Activated CD4-positive, alpha-beta memory T cell treated with anti-CD3 and anti-CD28 coated beads, Interleukin-2, amount 10 ng/mL, durations not matched to agents 7 days and 5 days (primary cell): ENCODE results near the gene SLC6A3. TPM values are rescaled to one million over a fixed set of nuclear protein-coding genes. Genes with fewer than 3 reads are reported as not detected.

Experiments used
- CTCF ChIA-PET: fragments of 350-600 bp; sonication (Branson Sonifier 250); formaldehyde crosslinking; loops from one replicate; lab custom pipeline; 2021; ENCODE audit warnings: antibody characterized with exemption, inconsistent platforms; lab: Charles Lee
- POLR2A ChIA-PET: fragments of 350-600 bp; sonication (Branson Sonifier 250); formaldehyde crosslinking; loops from one replicate; lab custom pipeline; 2021; ENCODE audit warnings: antibody characterized with exemption; lab: Charles Lee
- DNase-seq: peaks from one replicate; pipeline ENCODE4 v3.0.0-alpha.2; 2020
- H3K27ac Mint-ChIP-seq: one replicate; pipeline ENCODE4 v1.8.0; 2021; ENCODE audit warnings: mild to moderate bottlenecking, mixed read lengths
- H3K27me3 Mint-ChIP-seq: one replicate; pipeline ENCODE4 v1.8.0; 2021; ENCODE audit warnings: mixed read lengths
- H3K36me3 Mint-ChIP-seq: one replicate; pipeline ENCODE4 v1.8.0; 2021; ENCODE audit warnings: low read depth, mixed read lengths
- H3K4me1 Mint-ChIP-seq: one replicate; pipeline ENCODE4 v1.8.0; 2021; ENCODE audit warnings: mixed read lengths
- H3K4me3 Mint-ChIP-seq: one replicate; pipeline ENCODE4 v1.8.0; 2021; ENCODE audit warnings: mild to moderate bottlenecking, mixed read lengths
- H3K9me3 Mint-ChIP-seq: one replicate; pipeline ENCODE4 v1.8.0; 2021; ENCODE audit warnings: mixed read lengths
- total RNA-seq, 2 experiments: library from RNA; stranded (reverse); gene quantifications; one replicate each; pipeline ENCODE4 v1.2.3, GENCODE V29; 2021

Gene SLC6A3
- total RNA-seq, 2 experiments from 2014 or later: not detected

DNA sequence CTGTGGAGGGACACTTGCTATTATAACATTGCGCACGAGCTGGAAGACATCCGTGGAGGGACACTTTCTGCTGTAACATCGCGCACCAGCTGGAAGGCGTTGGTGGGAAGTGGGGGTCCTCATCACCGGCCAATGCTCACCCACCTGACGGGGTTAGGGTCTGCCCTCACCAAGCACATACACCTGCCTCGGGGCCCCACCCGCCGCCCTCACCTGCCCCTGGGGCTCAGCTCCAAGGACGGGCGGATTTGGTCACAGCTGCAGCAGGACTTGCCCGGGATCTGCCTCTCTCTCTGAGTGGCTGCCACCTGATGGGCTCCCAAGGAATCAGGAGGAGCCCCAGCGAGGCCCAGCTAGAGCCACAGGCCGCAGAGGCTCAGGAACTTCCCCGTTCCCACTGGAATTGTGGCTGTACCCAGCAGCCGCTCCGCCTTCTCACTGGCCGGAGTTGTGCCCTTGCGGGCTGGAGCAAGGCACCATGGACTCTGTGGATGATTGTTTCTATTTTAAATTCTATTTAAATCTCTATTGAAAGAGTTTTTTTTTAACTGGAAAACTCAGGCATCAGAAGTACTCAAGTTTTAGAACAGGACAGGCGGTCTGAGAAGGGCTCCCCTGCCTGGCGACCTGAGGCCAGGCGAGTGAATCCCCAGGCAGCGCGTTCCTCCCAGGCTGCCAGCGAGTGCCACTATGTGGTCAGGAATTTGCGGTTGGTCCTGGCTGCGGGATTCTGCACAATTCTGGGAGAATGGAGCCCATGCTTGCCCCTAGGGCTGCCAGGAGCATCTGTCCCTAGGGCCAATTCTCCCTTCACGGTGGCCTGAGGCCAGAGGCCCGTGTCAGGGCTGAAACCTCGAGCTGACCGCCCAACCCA, 38.9 kb upstream of the SLC6A3 start:
- no peak for DNase-seq
- Mint-ChIP-seq H3K36me3 (peaks cover 29% of the 10 kb centered on the region), H3K4me3 (no peak overlapping the region), H3K9me3 (no peaks in the 10 kb centered on the region), H3K27me3 (no peaks in the 10 kb centered on the region), H3K27ac (no peak overlapping the region), H3K4me1 (peaks cover 25% of the 10 kb centered on the region)
- CTCF ChIA-PET: no interaction called here
- POLR2A ChIA-PET: no interaction called here

DNA sequence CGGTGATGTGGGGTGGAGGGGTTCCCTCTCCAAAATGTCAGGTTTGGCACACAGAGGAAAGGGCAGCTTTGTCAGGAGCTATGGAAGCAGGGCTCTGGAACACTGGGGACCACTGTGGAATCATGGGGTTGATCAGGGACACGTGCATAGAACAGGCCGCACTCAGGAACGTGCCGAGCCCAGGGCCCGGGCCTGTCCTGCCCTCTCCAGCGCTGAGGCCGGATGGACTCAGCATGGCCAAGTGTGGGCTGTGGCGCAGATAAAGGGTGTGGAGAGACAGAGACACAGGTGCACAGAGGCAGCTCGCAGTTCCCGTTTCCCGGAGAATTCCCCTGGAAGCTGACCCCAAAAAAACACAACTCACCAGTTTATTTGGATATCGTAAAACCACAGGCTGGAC, 37.8 kb upstream of the SLC6A3 start:
- ChIA-PET CTCF (no interaction called here), POLR2A (no interaction called here)
- DNase-seq: no peak

DNA sequence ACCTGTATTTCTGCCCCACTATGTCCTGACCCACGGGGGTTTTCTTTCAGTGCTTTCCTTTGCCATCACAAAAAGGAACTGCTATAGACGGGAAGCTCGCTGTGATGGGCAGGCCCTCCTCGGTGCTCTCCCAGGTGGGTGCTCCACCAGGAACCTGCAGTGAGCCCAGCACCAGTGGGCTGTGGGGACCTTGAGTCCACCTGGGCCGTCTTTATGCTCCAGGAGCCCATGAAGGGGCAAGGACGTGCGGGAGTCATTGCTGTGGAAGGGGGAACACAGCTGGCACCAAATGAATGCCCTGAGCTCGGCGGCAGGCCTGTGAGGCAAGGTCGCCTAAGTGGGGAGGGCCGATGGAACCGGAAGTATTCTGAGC, 36.7 kb upstream of the SLC6A3 start:
- no peak for DNase-seq
- H3K9me3 Mint-ChIP-seq: no peaks in the 10 kb centered on the region
- peaks cover 16% of the 10 kb centered on the region for H3K36me3 Mint-ChIP-seq
- H3K4me1 Mint-ChIP-seq: peaks cover 6% of the 10 kb centered on the region
- ChIA-PET CTCF (no interaction called here), POLR2A (interaction anchor here (1.2 kb wide), 1 partner anchor 14 kb away, joined by 4 read pairs; no protein-coding TSS in a partner anchor)
- H3K27ac Mint-ChIP-seq: no peak overlapping the region
- H3K27me3 Mint-ChIP-seq: no peaks in the 10 kb centered on the region
- H3K4me3 Mint-ChIP-seq: no peak overlapping the region

More for the DNA sequence above, 37.8 kb upstream of the SLC6A3 start:
- Mint-ChIP-seq H3K4me3 (no peak overlapping the region), H3K9me3 (no peaks in the 10 kb centered on the region), H3K27ac (peak overlapping the region; percentile 16), H3K36me3 (peaks cover 26% of the 10 kb centered on the region), H3K4me1 (peaks cover 14% of the 10 kb centered on the region), H3K27me3 (no peaks in the 10 kb centered on the region)

DNA sequence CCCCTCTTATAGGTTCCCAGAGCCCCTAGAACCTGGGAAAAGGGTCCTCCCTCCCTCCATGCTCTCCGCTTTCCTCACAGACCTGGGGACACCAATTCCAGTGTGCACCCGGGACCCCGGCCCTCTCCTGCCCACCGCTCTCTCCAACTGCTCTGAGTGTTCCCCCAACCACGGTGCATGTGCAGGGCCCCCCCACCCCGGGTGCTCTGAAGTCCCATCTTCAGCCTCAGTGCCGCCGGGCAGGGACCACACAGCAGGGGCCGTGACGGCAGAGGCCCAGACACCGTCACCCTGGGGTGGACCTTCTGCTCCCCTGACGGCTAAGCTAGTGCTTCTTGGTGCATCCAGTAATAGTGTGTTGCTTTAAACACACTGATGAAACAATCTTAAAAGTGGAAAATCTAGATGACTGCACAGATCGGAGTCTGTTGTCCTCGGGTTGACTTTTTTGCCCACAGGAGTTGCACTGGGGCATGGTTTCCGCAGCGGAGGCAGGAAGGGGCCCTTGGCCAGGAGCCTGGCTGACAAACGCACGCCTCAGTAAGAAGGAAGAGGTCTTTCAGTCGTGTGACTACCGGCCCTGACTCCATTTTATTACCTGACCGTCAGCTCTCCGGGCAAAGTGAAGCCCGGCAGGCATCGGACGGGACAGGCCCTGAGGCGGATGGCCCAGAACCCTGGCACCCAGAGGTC, 36.2 kb upstream of the SLC6A3 start:
- POLR2A ChIA-PET: interaction anchor here (1.2 kb wide), 1 partner anchor 13 kb away, joined by 4 read pairs; no protein-coding TSS in a partner anchor
- no peak overlapping the region for H3K27ac Mint-ChIP-seq
- no peak for DNase-seq
- peaks cover 6% of the 10 kb centered on the region for H3K4me1 Mint-ChIP-seq
- H3K4me3 Mint-ChIP-seq: no peak overlapping the region
- H3K9me3 Mint-ChIP-seq: no peaks in the 10 kb centered on the region
- peaks cover 11% of the 10 kb centered on the region for H3K36me3 Mint-ChIP-seq
- no peaks in the 10 kb centered on the region for H3K27me3 Mint-ChIP-seq
- CTCF ChIA-PET: no interaction called here

DNA sequence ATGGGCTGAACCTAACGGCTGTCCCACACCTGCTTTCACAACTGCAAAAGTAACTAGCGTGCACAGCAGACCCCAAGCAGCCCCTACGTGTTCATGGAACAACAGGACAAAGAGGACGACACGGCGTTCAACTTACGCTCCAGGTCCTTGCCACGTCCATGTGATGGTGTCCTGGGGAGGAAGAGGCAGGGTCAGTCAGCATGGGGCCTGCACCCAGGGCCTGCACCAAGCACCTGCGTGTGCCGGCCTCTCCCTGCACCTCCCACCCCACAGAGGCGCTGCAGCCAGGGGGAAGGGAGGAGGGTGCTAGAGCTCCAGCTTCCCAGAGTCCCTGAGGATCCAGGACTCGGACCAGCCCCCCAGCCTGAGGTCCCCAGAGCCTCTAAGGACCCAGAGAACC, 35.6 kb upstream of the SLC6A3 start:
- H3K27me3 Mint-ChIP-seq: no peaks in the 10 kb centered on the region
- peaks cover 6% of the 10 kb centered on the region for H3K4me1 Mint-ChIP-seq
- H3K36me3 Mint-ChIP-seq: peaks cover 6% of the 10 kb centered on the region
- H3K9me3 Mint-ChIP-seq: no peaks in the 10 kb centered on the region
- DNase-seq: no peak
- ChIA-PET POLR2A (no interaction called here), CTCF (interaction anchor here (1.1 to 1.7 kb wide), 4 partner anchors 11 to 164 kb away, joined by 3 to 11 read pairs (median 8); no protein-coding TSS in a partner anchor)
- H3K27ac Mint-ChIP-seq: no peak overlapping the region
- H3K4me3 Mint-ChIP-seq: no peak overlapping the region

DNA sequence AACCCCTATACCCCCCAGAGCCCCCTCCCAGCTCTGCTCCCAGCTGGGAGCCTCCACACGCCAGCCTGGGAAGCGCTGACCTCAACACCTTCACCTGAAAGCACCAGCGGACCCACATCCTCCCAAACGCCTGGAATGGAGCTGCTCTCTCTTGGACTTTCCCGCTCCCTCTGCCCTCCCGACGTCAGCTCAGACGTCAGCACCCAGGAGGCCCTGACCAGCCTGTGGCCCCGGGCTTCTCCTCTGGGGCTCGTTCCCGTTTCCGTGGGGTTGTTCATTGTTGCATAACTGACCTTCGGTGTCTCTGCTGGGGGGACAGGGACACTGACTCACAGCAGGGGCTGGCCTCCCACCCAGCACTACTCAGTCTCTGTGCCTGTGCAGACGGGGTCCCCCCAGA, 35.0 kb upstream of the SLC6A3 start:
- Mint-ChIP-seq H3K4me1 (peaks cover 6% of the 10 kb centered on the region), H3K27me3 (no peaks in the 10 kb centered on the region), H3K36me3 (peaks cover 6% of the 10 kb centered on the region), H3K9me3 (no peaks in the 10 kb centered on the region), H3K4me3 (no peak overlapping the region), H3K27ac (no peak overlapping the region)
- no peak for DNase-seq
- ChIA-PET CTCF (interaction anchor here (1.1 to 1.7 kb wide), 4 partner anchors 12 to 165 kb away, joined by 3 to 11 read pairs (median 8); no protein-coding TSS in a partner anchor), POLR2A (no interaction called here)

DNA sequence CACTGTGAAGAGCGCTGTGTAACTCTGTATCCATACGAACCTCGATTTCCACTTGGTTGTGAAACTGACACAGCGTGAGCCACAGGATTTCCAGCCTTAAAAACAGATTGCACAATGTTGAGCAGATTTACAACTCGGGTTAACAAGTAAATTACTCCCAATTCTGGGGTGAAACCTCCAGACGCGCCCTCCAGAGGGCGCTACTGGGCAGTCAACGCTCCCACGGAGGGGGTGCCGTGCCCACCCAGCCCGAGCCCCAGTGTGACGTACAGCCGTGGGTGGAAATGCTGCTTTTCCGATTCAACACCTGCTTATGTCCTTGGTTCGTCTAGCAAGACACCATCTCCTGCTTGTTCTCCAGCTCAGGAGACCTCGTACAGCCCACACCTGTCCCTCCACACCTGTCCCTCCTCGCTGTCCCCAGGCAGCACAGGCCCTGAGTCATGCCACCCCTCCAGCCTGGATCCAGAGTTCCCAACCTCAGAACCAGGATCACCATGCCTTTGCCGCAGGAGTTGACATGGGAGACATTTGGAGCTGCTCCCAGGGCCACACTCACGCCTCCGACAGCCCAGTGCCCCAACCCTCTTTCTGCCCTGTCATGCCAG, 34.4 kb upstream of the SLC6A3 start:
- ChIA-PET POLR2A (no interaction called here), CTCF (interaction anchor here (1.1 to 1.7 kb wide), 4 partner anchors 13 to 165 kb away, joined by 3 to 11 read pairs (median 8); no protein-coding TSS in a partner anchor)
- no peaks in the 10 kb centered on the region for H3K27me3 Mint-ChIP-seq
- H3K36me3 Mint-ChIP-seq: peaks cover 6% of the 10 kb centered on the region
- no peaks in the 10 kb centered on the region for H3K9me3 Mint-ChIP-seq
- peak; percentile 41 for DNase-seq
- H3K4me1 Mint-ChIP-seq: peaks cover 6% of the 10 kb centered on the region
- H3K4me3 Mint-ChIP-seq: no peak overlapping the region
- no peak overlapping the region for H3K27ac Mint-ChIP-seq

DNA sequence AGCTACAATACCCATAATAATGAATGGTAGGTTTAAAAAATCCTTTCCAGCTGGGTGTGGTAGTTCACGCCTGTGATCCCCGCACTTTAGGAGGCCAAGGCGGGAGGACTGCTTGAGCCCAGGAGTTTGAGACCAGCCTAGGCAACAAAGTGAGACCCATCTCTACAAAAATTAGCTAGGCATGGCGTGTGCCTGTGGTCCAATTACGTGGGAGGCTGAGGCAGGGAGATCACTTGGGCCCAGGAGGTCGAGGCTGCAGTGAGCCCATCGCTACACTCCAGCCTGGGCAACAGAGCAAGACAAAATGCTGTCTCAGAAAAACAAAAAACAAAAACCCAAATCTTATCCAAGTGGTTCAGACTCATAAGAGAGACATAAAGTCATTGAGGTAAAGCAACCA, 33.8 kb upstream of the SLC6A3 start:
- POLR2A ChIA-PET: no interaction called here
- Mint-ChIP-seq H3K27me3 (no peaks in the 10 kb centered on the region), H3K36me3 (peaks cover 6% of the 10 kb centered on the region), H3K27ac (no peak overlapping the region), H3K4me3 (no peak overlapping the region), H3K9me3 (no peaks in the 10 kb centered on the region), H3K4me1 (peaks cover 6% of the 10 kb centered on the region)
- DNase-seq: no peak
- CTCF ChIA-PET: interaction anchor here (0.9 to 1.8 kb wide), 3 partner anchors 70 to 166 kb away, joined by 3 to 11 read pairs (median 7); no protein-coding TSS in a partner anchor

DNA sequence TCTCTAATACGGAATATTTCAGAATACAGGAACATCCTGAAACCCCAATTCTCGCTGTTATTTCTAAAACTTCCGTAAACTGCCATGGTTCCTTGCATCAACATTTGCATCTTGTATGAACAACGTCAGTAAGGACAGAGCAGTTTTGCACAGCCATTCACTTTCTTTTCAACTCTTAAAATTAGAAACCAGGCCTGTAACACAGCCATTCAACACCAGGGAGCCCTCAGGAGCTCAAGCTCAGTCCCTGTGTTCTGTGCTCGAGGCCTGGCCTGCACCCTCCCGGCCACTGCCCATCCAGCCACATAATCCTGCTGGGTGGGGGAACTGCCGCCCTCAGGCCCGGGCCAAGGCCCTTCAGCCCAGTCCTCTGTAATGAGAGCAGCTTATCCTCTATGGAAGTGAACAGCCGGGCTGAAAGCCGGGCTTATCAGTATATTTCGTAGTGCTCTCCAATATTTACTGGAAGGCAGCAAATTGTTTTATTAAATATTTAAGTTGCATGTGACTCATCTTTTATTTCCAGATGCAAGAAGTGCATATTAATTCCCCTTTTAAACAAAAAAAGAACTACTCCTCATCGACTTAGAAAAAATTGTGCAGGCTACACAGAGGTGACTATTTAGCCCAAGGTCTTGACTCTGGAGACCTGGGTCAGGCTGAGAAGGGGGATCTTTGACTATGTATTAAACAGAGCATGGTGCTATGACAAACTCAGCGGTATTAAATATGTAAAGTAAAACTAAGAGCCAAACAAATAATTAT, 33.2 kb upstream of the SLC6A3 start:
- Mint-ChIP-seq H3K4me3 (no peak overlapping the region), H3K4me1 (peaks cover 6% of the 10 kb centered on the region), H3K27ac (no peak overlapping the region), H3K27me3 (no peaks in the 10 kb centered on the region), H3K36me3 (peaks cover 7% of the 10 kb centered on the region), H3K9me3 (no peaks in the 10 kb centered on the region)
- ChIA-PET CTCF (interaction anchor here (0.9 to 1.8 kb wide), 2 partner anchors 69 to 166 kb away, joined by 3 to 7 read pairs; no protein-coding TSS in a partner anchor), POLR2A (no interaction called here)
- no peak for DNase-seq

DNA sequence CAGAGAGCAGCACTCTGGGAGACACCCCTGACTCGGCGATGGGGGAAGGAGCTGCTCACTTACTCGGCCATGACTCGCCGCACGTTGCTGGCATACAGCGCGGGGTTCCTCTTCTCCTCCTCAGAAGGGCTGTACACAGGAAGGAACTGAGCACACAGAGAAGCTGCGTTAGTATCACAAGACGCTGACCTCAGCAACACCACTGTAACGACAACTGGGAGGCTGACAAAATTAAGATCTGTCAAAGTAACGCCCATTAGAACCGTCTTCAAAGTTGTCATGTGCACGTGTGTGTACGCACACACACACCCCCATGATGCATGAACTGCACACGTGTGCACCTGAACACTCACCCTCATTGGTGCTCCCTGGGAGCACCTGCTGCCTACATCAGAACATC, 32.1 kb upstream of the SLC6A3 start:
- H3K36me3 Mint-ChIP-seq: peaks cover 10% of the 10 kb centered on the region
- H3K4me1 Mint-ChIP-seq: peaks cover 1% of the 10 kb centered on the region
- POLR2A ChIA-PET: no interaction called here
- no peak for DNase-seq
- H3K27ac Mint-ChIP-seq: no peak overlapping the region
- H3K4me3 Mint-ChIP-seq: no peak overlapping the region
- no peaks in the 10 kb centered on the region for H3K9me3 Mint-ChIP-seq
- CTCF ChIA-PET: interaction anchor here (1.4 to 1.8 kb wide), 2 partner anchors 162 to 168 kb away, joined by 3 to 7 read pairs; no protein-coding TSS in a partner anchor
- no peaks in the 10 kb centered on the region for H3K27me3 Mint-ChIP-seq

DNA sequence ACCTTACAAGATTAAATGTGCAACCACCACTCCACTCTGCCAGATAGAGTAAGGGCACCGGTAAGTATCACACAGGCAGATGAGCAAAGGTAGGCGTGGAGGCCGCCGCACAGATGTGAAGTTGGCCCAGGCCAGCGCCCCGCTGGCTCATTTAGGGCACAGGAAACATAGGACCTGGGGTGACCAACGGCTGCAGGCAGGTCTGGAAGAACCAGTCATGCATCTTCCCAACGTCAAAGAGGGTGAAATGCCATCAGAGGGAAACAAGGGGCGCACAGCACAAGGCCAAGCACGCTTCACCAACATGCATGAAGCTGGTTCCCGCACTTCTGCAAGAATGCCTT, 31.7 kb upstream of the SLC6A3 start:
- Mint-ChIP-seq H3K4me1 (no peaks in the 10 kb centered on the region), H3K27ac (no peak overlapping the region), H3K27me3 (no peaks in the 10 kb centered on the region), H3K9me3 (no peaks in the 10 kb centered on the region), H3K36me3 (peaks cover 10% of the 10 kb centered on the region), H3K4me3 (no peak overlapping the region)
- no peak for DNase-seq
- POLR2A ChIA-PET: no interaction called here
- CTCF ChIA-PET: interaction anchor here (1.4 kb wide), 1 partner anchor 162 kb away, joined by 3 read pairs; no protein-coding TSS in a partner anchor
